ENCODE results near the gene MAP2K5.

Gene MAP2K5

DNA sequence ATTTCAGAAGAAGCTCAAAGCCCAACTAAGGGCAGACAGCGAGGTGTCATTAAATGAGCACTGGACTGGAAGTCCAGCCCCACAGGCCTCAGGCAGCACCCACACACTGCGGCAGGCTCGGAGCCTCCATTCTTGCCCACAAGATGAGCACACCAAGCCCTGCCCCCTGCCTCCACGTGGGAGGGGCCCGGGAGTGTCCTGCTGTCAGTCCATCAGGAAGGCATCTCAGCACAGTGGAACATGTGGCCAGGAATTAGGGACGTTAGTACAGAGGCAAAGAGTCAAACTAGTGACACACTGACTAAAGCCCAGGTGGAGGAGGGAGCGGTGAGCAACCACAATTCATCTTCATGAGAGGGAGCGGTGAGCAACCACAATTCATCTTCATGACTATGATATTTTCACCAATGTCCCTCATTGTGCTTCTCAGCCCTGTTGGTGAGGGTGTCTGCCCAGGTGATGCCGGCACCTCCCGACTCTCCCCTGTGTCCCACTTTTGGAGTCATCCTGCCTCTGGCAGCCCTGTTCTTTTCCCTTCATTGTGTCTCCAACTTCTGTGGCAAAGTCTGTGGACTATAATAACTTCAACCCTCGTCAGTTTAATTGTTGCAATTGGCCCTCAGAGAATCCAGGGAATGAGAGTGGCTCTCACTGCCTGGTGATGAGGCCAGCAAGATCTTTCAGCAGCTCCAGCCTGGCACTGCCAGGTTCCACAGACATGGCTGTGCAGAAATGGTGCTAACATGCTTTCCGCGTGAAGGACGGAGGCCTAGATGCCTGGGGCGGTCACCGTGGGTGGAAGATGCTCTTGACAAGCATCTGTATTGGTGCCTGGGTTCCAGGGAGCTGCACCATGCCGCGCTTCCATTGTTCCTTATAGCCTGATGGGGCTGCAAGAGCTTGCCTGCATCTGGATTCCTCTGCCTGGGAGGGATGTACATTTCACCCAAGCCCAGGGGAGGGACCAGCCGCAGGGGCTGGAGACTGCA lies 259.7 kb downstream of the MAP2K5 start:
- TF ChIP-seq, protein P1, sequence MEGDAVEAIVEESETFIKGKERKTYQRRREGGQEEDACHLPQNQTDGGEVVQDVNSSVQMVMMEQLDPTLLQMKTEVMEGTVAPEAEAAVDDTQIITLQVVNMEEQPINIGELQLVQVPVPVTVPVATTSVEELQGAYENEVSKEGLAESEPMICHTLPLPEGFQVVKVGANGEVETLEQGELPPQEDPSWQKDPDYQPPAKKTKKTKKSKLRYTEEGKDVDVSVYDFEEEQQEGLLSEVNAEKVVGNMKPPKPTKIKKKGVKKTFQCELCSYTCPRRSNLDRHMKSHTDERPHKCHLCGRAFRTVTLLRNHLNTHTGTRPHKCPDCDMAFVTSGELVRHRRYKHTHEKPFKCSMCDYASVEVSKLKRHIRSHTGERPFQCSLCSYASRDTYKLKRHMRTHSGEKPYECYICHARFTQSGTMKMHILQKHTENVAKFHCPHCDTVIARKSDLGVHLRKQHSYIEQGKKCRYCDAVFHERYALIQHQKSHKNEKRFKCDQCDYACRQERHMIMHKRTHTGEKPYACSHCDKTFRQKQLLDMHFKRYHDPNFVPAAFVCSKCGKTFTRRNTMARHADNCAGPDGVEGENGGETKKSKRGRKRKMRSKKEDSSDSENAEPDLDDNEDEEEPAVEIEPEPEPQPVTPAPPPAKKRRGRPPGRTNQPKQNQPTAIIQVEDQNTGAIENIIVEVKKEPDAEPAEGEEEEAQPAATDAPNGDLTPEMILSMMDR (conservative IDR thresholded peaks at IDR 0.05) = no peak
- no peak overlapping the region for H3K27ac ChIP-seq

- TF ChIP-seq, protein P1 (conservative IDR thresholded peaks at IDR 0.05) = peak; percentile 23; the same call in 1 of the 2 replicates
- no peak overlapping the region for H3K27ac ChIP-seq
Measured at GRCh38 chr15:67803299-67803698, 260.8 kb downstream of the MAP2K5 start.

DNA sequence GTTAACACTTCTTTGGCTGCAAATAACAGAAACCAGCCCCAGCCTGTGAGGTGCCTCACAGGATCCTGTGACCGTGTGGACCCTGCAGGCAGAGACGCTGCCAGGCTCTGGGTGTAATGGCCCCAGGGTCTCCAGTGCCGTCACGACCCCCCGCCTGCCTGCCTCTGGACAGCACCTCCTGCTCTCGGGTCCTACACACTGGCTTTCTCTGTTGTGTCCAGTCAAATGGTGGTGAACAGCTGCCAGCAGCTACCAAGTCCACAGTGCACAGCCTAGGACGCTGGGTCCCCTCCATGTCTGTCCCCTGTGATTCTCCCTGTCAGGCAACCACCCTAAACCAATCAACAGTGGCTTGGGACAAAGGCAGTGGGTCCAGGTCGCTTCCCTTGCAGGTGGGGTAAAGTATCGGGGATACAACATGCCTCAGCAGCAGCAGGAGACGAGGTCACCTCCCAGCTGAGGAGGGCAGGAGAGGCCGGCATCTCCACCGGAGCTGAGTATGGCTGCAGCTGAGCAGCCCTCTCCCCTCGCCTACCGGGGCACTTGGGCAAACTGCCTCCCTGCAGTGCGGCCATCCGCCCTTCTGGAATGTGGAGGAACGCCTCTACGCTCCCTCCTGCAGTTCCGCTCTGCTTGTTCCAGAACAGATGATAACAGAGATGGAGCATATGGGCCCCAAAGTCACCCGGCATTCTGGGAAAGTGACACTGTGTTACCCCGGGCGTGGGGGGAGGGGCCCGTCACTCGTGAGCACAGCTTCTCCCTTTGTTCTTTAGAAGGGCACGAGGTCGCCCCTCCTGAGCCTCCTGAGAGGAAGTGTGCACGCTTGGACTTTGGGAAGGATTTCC lies 261.7 kb downstream of the MAP2K5 start:
- TF ChIP-seq, protein P1 (conservative IDR thresholded peaks at IDR 0.05) = no peak
- peak overlapping the region; percentile 79 for H3K27ac ChIP-seq

DNA sequence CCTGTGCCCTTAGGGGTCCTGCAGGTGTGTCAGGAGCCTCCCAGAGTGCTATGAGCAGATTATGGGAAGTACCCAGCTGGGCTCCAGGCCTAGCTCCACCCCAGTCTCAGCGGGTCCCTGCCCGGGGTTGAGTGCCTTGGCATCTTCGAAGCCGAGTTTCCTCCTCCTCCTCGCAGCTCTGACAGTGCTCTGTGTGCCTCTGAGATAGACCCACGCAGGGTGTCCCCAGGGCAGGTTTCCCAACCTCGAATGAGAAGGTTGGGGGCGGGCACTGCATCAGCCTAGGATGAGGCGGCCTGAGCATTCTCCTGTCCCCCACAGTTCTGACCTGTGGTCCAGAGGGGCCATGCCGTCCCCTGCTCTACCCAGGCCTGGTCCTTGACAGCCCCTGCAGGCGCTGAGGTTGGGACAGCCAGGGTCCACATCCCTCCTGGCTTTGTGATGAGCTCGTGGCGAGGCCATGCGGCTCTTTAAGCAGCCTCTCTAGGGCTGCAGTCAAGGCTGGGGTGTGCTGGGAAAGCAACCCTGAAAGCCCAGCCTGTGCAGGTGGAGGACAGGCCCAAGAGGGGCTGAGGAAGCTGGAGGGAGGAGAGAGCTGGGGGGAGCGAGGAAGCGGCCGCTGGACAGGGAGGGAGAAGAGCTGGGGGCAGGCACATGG lies 262.6 kb downstream of the MAP2K5 start:
- peak overlapping the region; percentile 79 for H3K27ac ChIP-seq
- TF ChIP-seq, protein P1 (conservative IDR thresholded peaks at IDR 0.05) = no peak

DNA sequence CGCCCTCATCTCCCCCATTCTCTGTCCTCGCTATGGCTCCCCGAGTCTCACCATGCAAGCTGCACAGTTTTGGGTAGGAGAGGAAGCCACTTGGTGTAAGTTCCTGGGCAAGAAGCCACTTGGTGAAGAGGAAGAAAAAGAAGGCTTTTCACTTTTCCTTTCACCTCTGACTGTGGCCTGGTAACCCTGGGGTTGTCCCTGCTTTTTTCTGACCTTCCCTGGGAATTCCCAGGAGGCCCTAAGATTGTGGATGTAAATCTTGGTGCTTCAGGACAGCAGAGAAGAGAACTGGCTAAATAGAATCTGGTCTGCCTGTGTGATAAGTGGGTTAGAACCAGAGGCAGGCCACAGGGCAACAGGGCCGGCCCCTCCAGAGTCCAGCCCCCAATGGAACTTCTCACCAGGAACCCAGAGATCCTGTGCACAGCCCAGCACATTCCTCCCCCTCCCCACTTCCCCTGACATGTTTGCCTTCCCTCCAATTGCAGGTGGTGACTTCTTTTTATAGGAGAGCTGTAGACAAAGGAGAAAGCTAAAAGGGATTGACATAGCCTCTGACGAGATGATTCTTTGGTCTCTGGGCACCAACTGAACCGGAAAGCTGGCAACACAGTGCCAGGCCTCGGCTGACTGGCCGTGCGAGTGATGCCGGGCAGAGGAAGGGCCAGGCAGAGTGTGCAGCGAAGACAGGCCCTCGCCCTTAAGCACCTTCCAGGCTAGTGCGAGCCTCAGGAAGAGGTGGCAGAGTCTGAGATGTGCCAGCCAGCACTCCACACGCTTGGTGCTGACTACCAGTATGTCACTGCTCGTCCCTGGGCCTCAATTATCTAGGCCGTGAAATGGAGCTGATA lies 263.4 kb downstream of the MAP2K5 start:
- peak overlapping the region; percentile 79 for H3K27ac ChIP-seq
- TF ChIP-seq, protein P1 (conservative IDR thresholded peaks at IDR 0.05) = no peak

- TF ChIP-seq, protein P1 (conservative IDR thresholded peaks at IDR 0.05) = no peak
- H3K27ac ChIP-seq = peak overlapping the region; percentile 79
Measured at GRCh38 chr15:67806536-67806935, 264.0 kb downstream of the MAP2K5 start.
